HFFc6 (cell line): ENCODE measurements around the gene POC1A. TPM values are rescaled to one million over a fixed set of nuclear protein-coding genes. Genes with fewer than 3 reads are reported as not detected.

ENCODE experiments used
- DNase-seq: peaks from one replicate; pipeline ENCODE4 v3.0.0-alpha.2; 2018
- H3K27ac Mint-ChIP-seq: 2 replicates; pipeline ENCODE4 v1.8.0; 2020; ENCODE audit warnings: mild to moderate bottlenecking, mixed read lengths
- H3K27me3 Mint-ChIP-seq: 2 replicates; pipeline ENCODE4 v1.8.0; 2021; ENCODE audit warnings: mild to moderate bottlenecking, moderate library complexity, mixed read lengths; ENCODE audit not compliant: insufficient read depth
- H3K36me3 Mint-ChIP-seq: 2 replicates; pipeline ENCODE4 v1.8.0; 2021; ENCODE audit warnings: low read depth, mixed read lengths
- H3K4me1 Mint-ChIP-seq: 2 replicates; pipeline ENCODE4 v1.8.0; 2020; ENCODE audit warnings: low read depth, mixed read lengths
- H3K4me3 Mint-ChIP-seq: 2 replicates; pipeline ENCODE4 v1.8.0; 2020; ENCODE audit warnings: mild to moderate bottlenecking, moderate library complexity, mixed read lengths
- H3K9me3 Mint-ChIP-seq: 2 replicates; pipeline ENCODE4 v1.8.0; 2020; ENCODE audit warnings: mild to moderate bottlenecking, mixed read lengths
- total RNA-seq, 6 experiments: library from RNA; stranded (reverse); fragmentation: NEBNext Ultra II Directional; extraction: Animal tissue kit (Norgen Biotek cat#: 25700); gene quantifications; 2 replicates in 1 of 6; 3 replicates in 5 of 6; pipeline ENCODE4 v1.2.3, GENCODE V29; 2021
- TF ChIP-seq, protein P1 (sequence below): fragments of 200-600 bp; sonication (generic); IDR thresholded peaks from 2 replicates; pipeline ENCODE4 v1.5.0; 2021; ENCODE audit warnings: antibody characterized with exemption, mild to moderate bottlenecking

The POC1A gene
- total RNA-seq, 6 experiments from 2014 or later = 11.0 to 21.3 (median 20.5) TPM

DNA sequence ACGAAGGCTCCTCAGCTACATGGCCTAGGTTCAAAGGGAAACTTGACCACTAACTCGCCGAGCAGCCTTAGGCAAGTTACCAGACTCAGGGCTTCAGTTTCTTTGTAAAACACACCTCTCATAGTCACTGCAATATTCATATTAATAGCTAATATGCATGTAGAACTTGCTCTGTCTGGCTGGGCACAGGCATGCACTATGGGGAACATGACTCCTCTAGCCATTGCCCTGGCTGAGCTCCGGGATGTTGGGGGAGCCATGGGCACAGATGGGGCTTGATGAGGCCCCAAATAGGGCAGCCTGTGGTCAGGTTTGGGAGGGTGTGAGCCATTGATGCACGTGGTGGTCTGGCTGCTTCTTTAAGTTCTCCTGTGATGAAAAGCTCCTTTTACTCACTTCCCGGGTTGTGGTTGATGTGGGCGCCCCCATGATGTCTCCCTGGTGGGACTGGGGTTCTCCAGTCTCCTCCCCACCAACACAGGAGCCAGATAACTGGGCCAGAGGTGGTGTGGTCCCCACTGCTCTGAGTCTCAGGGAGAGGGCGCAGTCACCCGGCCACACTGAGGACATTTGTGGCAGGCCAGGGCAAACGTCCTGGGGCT is 68.4 kb downstream of the POC1A start:
- DNase-seq = no peak
- TF ChIP-seq, protein P1, sequence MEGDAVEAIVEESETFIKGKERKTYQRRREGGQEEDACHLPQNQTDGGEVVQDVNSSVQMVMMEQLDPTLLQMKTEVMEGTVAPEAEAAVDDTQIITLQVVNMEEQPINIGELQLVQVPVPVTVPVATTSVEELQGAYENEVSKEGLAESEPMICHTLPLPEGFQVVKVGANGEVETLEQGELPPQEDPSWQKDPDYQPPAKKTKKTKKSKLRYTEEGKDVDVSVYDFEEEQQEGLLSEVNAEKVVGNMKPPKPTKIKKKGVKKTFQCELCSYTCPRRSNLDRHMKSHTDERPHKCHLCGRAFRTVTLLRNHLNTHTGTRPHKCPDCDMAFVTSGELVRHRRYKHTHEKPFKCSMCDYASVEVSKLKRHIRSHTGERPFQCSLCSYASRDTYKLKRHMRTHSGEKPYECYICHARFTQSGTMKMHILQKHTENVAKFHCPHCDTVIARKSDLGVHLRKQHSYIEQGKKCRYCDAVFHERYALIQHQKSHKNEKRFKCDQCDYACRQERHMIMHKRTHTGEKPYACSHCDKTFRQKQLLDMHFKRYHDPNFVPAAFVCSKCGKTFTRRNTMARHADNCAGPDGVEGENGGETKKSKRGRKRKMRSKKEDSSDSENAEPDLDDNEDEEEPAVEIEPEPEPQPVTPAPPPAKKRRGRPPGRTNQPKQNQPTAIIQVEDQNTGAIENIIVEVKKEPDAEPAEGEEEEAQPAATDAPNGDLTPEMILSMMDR = no peak
- peaks cover 40% of the 10 kb centered on the region for H3K4me1 Mint-ChIP-seq
- H3K9me3 Mint-ChIP-seq = no peaks in the 10 kb centered on the region
- H3K36me3 Mint-ChIP-seq = no peaks in the 10 kb centered on the region
- H3K4me3 Mint-ChIP-seq = no peak overlapping the region
- peaks cover 6% of the 10 kb centered on the region for H3K27me3 Mint-ChIP-seq
- no peak overlapping the region for H3K27ac Mint-ChIP-seq

DNA sequence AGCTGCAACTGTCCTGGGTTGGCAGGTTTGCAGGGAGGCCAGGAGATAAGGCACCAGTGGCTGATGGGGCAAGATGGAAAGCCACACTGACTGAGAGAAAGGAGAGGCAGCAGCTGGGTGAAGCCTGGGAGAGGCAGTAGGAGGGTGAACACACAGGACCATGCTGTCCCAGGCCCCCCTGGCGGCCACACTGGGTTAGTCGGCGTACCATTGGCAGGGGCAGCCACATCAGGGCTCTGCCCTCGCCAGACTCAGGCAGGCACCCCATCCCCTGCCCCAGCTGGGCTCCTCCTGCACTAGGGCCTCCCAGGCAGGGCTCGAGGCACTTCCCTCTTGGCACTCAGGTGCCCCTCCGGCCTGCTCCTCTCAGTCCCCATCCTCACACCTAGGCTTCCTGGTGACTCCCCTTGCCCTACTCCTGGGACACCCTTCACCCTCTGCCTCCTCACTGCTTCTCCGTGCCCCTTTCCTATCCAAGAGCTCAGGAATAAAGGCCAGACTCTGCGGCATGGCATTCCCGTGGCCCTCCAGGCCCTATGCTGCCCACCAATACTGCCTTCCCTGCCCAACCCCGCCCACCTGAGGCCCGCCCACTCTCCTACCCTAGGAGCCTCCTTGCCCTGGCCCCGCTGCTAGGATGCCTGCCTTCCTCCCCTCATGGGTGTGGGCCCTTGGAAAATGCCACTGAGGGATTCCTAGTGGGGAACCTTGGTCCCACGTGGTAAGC is 69.1 kb downstream of the POC1A start:
- H3K4me1 Mint-ChIP-seq = peaks cover 33% of the 10 kb centered on the region
- no peak overlapping the region for H3K4me3 Mint-ChIP-seq
- H3K36me3 Mint-ChIP-seq = no peaks in the 10 kb centered on the region
- no peak overlapping the region; the same call in 1 of the 2 replicates for H3K27ac Mint-ChIP-seq
- DNase-seq = no peak
- H3K27me3 Mint-ChIP-seq = peaks cover 6% of the 10 kb centered on the region
- no peaks in the 10 kb centered on the region for H3K9me3 Mint-ChIP-seq
- TF ChIP-seq, protein P1 = peak; percentile 26; the same call in 1 of the 2 replicates

DNA sequence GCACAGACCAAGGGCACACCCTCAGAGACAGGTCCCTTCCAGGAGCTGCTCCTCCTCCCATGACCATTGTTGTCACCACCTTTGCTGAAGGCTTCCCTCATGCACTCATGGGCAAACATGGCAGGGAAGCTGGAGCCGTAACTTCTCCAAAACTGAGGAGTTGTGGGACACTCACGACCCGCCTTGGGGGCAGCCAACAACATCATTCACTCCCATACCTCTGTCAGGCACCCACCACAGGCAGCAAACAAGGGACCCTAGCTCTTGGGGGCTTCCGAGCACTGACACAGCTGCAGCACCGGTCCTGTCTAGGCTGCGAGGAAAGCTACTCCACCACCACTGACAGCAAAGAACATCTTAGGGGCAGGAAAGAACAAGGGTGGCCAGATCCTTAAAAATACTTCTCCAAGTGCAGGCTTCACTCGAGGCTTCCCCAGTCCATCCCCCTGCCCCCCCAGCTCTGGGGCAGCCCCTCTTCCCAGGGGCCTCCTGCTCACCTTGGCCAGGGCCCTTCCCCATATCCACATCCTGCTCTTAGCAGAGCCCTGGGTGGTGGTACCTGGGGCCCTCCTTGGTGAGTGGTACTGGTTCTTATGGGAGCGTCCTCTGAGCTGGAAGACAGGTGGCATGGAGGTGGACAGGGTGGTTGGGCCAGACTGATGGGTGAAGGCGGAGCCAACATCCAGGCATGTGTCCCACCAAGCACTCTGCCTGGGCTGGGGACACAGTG is 69.8 kb downstream of the POC1A start:
- peaks cover 6% of the 10 kb centered on the region for H3K27me3 Mint-ChIP-seq
- no peak overlapping the region for H3K4me3 Mint-ChIP-seq
- H3K27ac Mint-ChIP-seq = no peak overlapping the region
- DNase-seq = no peak
- H3K36me3 Mint-ChIP-seq = no peaks in the 10 kb centered on the region
- peaks cover 26% of the 10 kb centered on the region for H3K4me1 Mint-ChIP-seq
- H3K9me3 Mint-ChIP-seq = no peaks in the 10 kb centered on the region
- TF ChIP-seq, protein P1 = no peak

DNA sequence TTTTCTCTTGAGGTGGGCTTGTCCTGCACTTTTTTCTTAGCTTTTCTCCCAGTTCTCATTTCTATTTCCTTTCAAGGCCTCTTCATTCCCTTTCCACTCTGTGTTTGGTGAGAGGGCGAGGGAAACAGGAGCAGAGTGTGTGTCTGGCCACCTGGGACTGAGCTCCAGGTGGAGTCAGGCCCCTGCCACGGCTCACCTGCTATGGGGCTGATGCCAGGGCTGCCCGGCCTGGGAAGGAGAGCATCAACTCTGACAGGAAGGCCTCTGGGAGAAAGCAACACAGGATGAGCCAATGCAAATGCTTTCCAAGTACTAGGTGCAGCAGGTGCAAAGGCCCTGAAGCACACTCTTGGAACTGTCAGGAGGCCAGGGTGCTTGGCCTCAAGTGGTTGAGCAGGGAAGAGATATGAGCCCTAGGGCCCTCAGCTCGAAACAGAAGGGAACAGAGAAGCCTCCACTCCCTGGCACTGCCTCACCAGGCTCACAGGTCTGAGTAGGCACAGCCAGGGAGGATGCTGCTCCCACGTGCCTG is 70.6 kb downstream of the POC1A start:
- TF ChIP-seq, protein P1 = no peak
- no peak for DNase-seq
- peaks cover 18% of the 10 kb centered on the region for H3K4me1 Mint-ChIP-seq
- no peaks in the 10 kb centered on the region for H3K36me3 Mint-ChIP-seq
- no peak overlapping the region for H3K4me3 Mint-ChIP-seq
- no peaks in the 10 kb centered on the region for H3K9me3 Mint-ChIP-seq
- peaks cover 6% of the 10 kb centered on the region for H3K27me3 Mint-ChIP-seq
- H3K27ac Mint-ChIP-seq = no peak overlapping the region

DNA sequence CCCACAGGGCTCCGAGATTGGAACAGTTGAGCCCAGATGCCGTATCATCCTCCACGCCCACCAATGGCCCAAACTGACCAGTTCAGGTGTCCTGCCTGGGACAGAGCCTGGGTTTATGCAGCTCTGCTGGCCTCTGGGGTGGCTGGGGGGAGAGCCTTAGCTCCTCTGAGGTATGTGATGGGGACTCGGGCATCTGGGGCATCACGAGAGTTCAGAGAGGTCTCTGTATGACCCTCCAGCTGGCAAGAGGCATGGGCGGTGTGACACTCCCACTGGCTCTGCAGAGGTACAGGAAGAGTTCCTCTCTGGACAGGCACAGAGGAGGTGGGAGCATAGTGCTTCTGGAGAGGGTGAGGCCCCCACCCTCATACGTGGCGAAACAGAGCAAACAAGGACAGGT is 71.3 kb downstream of the POC1A start:
- TF ChIP-seq, protein P1 = no peak
- H3K9me3 Mint-ChIP-seq = no peaks in the 10 kb centered on the region
- H3K27me3 Mint-ChIP-seq = peaks cover 6% of the 10 kb centered on the region
- no peak overlapping the region for H3K27ac Mint-ChIP-seq
- H3K4me3 Mint-ChIP-seq = no peak overlapping the region
- no peaks in the 10 kb centered on the region for H3K36me3 Mint-ChIP-seq
- H3K4me1 Mint-ChIP-seq = peaks cover 12% of the 10 kb centered on the region
- DNase-seq = no peak
